Measurements from ENCODE around the gene VEGFB. TPM values are rescaled to one million over a fixed set of nuclear protein-coding genes. Genes with fewer than 3 reads are reported as not detected.

Gene VEGFB
- total RNA-seq, 1 donor from 2014 or later = 172 TPM

GRCh38 chr11:64240435-64241240 is 6.3 kb downstream of the VEGFB start, which contains the start of gene FKBP2:
Gene FKBP2, plus strand, starts transcription at chr11:64241095. Its CDS starts 1,293 bp downstream, at chr11:64242388.
- no peaks in the 10 kb centered on the region for H3K9me3 ChIP-seq
- H3K36me3 ChIP-seq = peaks cover 28% of the 10 kb centered on the region
- peak; percentile 80 for ATAC-seq
- H3K27ac ChIP-seq = peak within 1 kb of the TSS; percentile 98
- H3K4me1 ChIP-seq = peaks cover 41% of the 10 kb centered on the region
- intact Hi-C loops (cut with DNase I) = no loop called here
- no peak for TF ChIP-seq CTCF (IDR thresholded peaks at IDR 0.05)
- DNase-seq = peak; percentile 99
- no peaks in the 10 kb centered on the region for H3K27me3 ChIP-seq
- H3K4me3 ChIP-seq = peak within 1 kb of the TSS; percentile 94

- H3K27me3 ChIP-seq = no peaks in the 10 kb centered on the region
- no peaks in the 10 kb centered on the region for H3K9me3 ChIP-seq
- H3K4me1 ChIP-seq = peaks cover 41% of the 10 kb centered on the region
- TF ChIP-seq CTCF (IDR thresholded peaks at IDR 0.05) = no peak
- peak overlapping the region; percentile 94 for H3K4me3 ChIP-seq
- DNase-seq (peak; percentile 100), ATAC-seq (peak; percentile 91)
- intact Hi-C loops (cut with DNase I) = no loop called here
- H3K27ac ChIP-seq = peak overlapping the region; percentile 98
- H3K36me3 ChIP-seq = peaks cover 28% of the 10 kb centered on the region
Observed at GRCh38 chr11:64241241-64241490, 6.8 kb downstream of the VEGFB start.

GRCh38 chr11:64241491-64242374 is 7.3 kb downstream of the VEGFB start:
- intact Hi-C loops (cut with DNase I) = no loop called here
- H3K4me3 ChIP-seq = peak overlapping the region; percentile 94
- ATAC-seq = peak; percentile 0
- no peaks in the 10 kb centered on the region for H3K9me3 ChIP-seq
- DNase-seq = no peak
- peaks cover 41% of the 10 kb centered on the region for H3K4me1 ChIP-seq
- no peaks in the 10 kb centered on the region for H3K27me3 ChIP-seq
- peak overlapping the region; percentile 98 for H3K27ac ChIP-seq
- TF ChIP-seq CTCF (IDR thresholded peaks at IDR 0.05) = peak; percentile 18
- peaks cover 28% of the 10 kb centered on the region for H3K36me3 ChIP-seq

- TF ChIP-seq CTCF (IDR thresholded peaks at IDR 0.05) = no peak
- Histone ChIP-seq H3K9me3 (no peaks in the 10 kb centered on the region), H3K36me3 (peaks cover 22% of the 10 kb centered on the region), H3K27ac (no peak overlapping the region), H3K27me3 (no peaks in the 10 kb centered on the region), H3K4me1 (peaks cover 38% of the 10 kb centered on the region), H3K4me3 (no peak overlapping the region)
- intact Hi-C loops (cut with DNase I) = no loop called here
- DNase-seq = no peak
- ATAC-seq = no peak
Observed at GRCh38 chr11:64243236-64243854, 9.0 kb downstream of the VEGFB start.

GRCh38 chr11:64244107-64244506 is 9.7 kb downstream of the VEGFB start:
- Histone ChIP-seq H3K27ac (no peak overlapping the region), H3K27me3 (no peaks in the 10 kb centered on the region), H3K4me1 (peaks cover 31% of the 10 kb centered on the region)

More at GRCh38 chr11:64244107-64244506, 9.7 kb downstream of the VEGFB start:
- no peaks in the 10 kb centered on the region for H3K9me3 ChIP-seq
- intact Hi-C loops (cut with DNase I) = no loop called here
- H3K36me3 ChIP-seq = peaks cover 14% of the 10 kb centered on the region
- no peak overlapping the region for H3K4me3 ChIP-seq
- TF ChIP-seq CTCF (IDR thresholded peaks at IDR 0.05) = no peak
- DNase-seq (no peak), ATAC-seq (no peak)
